Effector memory CD4-positive, alpha-beta T cell (primary cell): ENCODE measurements around the gene ARF3.

Source experiments
- DNase-seq, 3 donors: peaks; one replicate each; pipeline ENCODE4 v3.0.0-alpha.2; 2020
- H3K27ac ChIP-seq: 2 replicates; pipeline ENCODE4 v1.7.0; 2013; ENCODE audit warnings: mild to moderate bottlenecking, low read length, moderate library complexity; ENCODE audit not compliant: insufficient read depth, poor library complexity, severe bottlenecking
- H3K27me3 ChIP-seq: replicated peaks from 2 replicates; pipeline ENCODE4 v1.7.0; 2013; ENCODE audit warnings: mild to moderate bottlenecking, low read length; ENCODE audit not compliant: insufficient read depth, control insufficient read depth, poor library complexity, severe bottlenecking
- H3K36me3 ChIP-seq: 2 replicates; pipeline ENCODE4 v1.7.0; 2013; ENCODE audit warnings: mild to moderate bottlenecking, low read length, moderate library complexity; ENCODE audit not compliant: control insufficient read depth, insufficient read depth
- H3K4me1 ChIP-seq: 2 replicates; pipeline ENCODE4 v1.7.0; 2013; ENCODE audit warnings: low read length, mild to moderate bottlenecking; ENCODE audit not compliant: control insufficient read depth, insufficient read depth, poor library complexity, severe bottlenecking
- H3K4me3 ChIP-seq: 2 replicates; pipeline ENCODE4 v1.7.0; 2013; ENCODE audit warnings: low read length, low read depth, mild to moderate bottlenecking; ENCODE audit not compliant: insufficient read depth, poor library complexity, severe bottlenecking
- H3K9me3 ChIP-seq: 2 replicates; pipeline ENCODE4 v1.7.0; 2013; ENCODE audit warnings: mild to moderate bottlenecking, low read length, moderate library complexity; ENCODE audit not compliant: control insufficient read depth
- total RNA-seq, 3 donors: gene quantifications; one replicate each; lab custom pipeline; 2026; lab: John Stamatoyannopoulos, UW

The ARF3 gene
- 48.1 to 60.0 (median 50.5) reads per million in 3 donors for total RNA-seq

DNA sequence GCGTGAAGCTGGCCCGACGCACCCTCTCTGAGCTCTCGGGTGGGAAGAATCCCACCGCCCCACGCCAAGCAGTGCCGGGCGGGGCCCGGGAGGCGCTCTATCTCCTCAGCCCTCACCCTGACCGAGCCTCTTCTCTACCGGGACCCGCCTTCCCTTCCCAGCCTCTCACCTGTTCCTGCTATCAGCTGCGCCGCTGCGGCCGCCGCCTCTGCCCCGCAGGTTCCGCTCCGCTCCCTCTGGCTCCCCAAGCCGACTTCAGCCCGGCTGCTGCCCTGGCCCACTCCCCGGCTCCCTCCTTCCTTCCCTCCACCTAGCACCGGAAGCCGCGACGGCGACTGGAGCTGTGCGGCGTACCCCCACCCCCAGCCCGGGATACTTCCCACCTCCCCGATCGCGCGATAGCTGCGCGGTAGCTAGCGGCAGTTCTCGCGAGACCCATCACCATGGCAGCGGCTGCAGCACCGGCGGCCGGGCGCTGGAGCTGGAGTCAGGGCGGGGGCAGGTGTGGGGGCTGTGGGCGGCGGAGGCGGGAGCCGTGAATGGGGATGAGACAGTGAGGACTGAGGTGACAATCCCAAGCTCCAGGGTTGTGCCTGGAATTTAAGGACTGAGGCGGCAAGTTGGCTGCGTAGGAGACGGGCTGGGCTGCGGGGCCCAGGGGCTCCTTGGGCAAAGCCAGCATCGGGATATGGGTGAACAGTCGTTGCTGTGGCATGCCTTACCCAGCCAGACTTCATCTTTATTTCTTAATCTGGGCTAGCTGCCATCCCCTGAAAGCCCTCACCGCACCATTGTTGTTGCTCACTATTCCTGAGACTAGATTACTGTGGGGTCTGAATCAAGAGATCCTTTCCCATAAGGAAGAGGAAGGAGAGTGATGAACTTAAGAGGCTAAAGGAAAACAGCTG lies at the start of gene ARF3:
Gene ARF3, minus strand, starts transcription at position 347 of the 908 bp plus-strand sequence. CDS start 16,392 bp downstream, outside the sequence.
- Histone ChIP-seq H3K27ac (peak within 1 kb of the TSS; percentile 73), H3K4me1 (peaks cover 22% of the 10 kb centered on the region), H3K36me3 (peaks cover 4% of the 10 kb centered on the region), H3K27me3 (no peaks in the 10 kb centered on the region), H3K4me3 (peak within 1 kb of the TSS; percentile 91), H3K9me3 (no peaks in the 10 kb centered on the region)
- DNase-seq, result peak; percentile 85 to 91 (median 89)

DNA sequence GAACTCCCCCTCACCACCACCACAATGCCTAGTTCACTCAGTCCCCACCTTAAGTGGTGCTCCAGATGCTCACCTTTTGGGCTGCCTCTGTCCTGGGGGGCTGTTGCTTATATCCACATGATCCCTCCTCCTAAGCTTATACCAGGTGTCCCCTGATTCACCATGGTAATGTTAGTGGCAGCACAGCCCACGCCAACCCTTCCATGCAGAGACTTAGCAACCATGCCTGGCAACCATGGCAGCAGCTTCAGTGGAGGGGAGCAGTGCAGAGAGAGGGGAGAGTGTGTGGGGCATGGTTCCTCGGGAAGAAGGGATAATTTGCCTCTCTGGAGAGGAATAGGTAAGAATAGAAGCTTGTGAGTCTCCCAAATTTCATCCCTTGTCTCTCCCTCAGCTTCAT lies 43.1 kb upstream of the ARF3 start:
- no peak overlapping the region for H3K27ac ChIP-seq
- DNase-seq, result no peak
- H3K4me3 ChIP-seq, result no peak overlapping the region
- no peaks in the 10 kb centered on the region for H3K9me3 ChIP-seq
- H3K36me3 ChIP-seq, result peaks cover 34% of the 10 kb centered on the region
- H3K4me1 ChIP-seq, result peaks cover 41% of the 10 kb centered on the region
- peaks cover 24% of the 10 kb centered on the region for H3K27me3 ChIP-seq

DNA sequence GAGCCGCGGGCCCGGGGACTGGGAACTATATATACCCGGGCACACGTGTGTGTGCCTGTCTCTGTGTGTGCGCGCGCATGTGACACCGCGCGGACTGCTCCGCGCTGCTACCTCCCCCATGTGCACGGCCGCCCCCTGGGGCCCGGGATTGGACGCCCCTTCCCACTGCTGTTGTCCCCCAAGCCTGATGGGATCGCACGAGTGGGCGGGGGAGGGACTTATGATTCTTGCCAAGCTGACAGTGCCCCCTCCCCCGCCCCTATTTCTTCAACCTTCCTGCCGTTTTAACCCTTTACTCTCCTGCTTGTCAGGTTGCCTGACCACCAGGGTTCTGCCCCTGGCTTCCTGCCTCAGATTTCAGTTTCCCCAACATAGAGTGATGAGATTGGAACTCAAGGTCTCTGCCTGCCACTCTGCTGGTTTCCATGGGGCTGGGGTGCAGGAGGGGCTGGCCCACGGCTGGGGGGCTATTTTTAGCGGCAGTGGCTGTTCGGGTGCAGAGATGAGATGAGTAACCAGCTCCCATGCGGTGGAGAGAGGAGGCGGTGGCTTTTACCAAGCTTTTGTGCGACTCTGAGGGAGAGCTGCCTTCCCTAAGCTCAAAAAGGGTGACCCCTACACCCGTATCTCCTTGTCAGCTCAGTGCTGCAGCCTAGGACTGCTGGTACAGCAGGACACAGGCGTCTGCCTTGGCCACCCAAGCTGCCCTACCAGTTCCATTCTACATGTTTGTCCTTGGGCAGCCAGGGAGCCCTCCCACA lies 42.3 kb upstream of the ARF3 start, which contains the start of gene DDN:
Gene DDN, minus strand, starts transcription at position 5 of the 761 bp plus-strand sequence. CDS start 88 bp downstream, outside the sequence.
- peak in 2 of 3 donors; percentile 19 to 22 for DNase-seq
- Histone ChIP-seq H3K9me3 (no peaks in the 10 kb centered on the region), H3K27me3 (peaks cover 31% of the 10 kb centered on the region), H3K36me3 (peaks cover 27% of the 10 kb centered on the region), H3K4me3 (peak within 1 kb of the TSS; percentile 59), H3K4me1 (peaks cover 46% of the 10 kb centered on the region), H3K27ac (no peak within 1 kb of the TSS)

DNA sequence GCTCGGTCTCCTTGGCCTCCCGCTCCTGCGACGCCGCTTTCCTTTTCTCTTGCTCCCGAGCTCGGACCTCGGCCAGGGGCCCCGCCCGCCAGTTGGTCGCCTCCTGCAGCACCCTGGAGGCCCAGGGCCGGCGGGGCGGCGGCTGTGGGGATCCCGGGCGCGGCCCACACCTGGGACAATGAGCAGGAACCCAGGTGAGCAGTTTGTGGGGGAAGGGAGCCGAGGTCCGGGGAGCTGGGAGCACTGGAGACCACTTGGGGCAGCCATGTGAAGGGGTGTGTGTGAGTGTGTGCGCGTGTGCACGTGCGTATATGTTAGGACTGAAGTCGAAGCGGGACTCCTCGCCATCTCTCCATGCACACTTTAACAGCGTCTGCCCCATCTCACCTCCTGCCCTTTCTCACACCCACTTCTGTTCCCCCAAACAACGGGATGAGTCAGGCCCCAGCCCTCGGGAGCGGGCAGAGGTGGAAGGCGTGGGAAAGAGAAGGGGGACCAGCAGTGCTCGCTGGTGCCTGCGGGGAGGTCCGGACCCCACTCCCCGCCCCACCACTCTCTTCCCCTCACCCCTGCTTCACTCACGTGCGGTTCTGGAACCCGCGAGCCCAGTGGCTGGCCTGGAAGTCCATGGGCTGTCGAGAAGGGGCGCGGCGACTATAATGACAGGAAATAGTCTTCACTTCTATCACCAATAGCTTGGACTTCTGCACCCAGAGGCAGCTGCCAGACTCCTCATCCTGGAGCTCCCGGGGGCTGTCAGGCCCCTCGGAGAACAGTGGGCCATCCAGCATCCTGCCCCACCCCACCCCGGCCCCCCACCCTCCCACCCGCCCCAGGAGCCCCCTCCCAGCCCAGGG lies 41.4 kb upstream of the ARF3 start:
- H3K9me3 ChIP-seq, result no peaks in the 10 kb centered on the region
- peak overlapping the region; percentile 59 for H3K4me3 ChIP-seq
- peaks cover 46% of the 10 kb centered on the region for H3K4me1 ChIP-seq
- H3K27me3 ChIP-seq, result peaks cover 37% of the 10 kb centered on the region
- H3K27ac ChIP-seq, result no peak overlapping the region
- DNase-seq, result no peak
- peaks cover 18% of the 10 kb centered on the region for H3K36me3 ChIP-seq

DNA sequence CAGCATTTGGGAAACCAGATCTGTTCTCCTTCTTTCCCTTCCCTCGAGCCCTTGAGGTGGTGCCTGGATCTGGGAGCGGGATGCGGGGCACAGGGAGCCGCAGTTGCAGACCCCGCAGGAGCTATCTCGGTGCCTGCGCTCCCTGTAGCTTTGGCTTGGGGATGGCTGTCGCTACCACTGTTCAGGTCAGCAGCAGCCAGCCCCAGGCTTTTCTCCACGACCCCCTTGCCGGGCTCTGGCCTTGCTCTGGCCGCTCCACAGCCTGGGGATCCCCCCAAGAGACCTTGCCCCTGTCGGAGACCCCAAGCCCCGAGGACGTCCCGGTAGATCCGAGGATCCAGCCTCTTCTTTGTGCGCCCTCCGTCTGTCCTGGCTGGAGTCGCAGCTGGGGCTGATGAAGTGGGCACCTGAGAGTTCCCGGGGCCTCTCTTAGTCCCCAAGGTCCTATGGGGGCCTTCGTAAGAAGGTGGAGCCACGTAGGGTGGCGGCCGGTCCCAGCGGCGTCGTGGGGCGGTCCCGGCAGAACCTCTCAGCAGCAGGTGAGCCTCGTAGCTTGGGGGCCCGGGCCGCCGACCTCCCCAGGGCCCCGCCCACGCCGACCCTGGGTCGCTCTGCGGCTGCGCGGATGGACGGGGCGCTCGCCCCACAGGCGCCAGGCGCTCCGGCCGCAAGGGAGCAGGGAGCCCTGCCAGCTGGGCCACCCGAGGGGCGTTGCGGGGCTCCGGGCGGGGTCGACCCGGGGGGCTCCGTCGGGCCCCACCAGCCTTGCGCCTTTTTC lies 40.6 kb upstream of the ARF3 start:
- Histone ChIP-seq H3K27ac (no peak overlapping the region), H3K27me3 (peaks cover 37% of the 10 kb centered on the region), H3K4me1 (peaks cover 46% of the 10 kb centered on the region), H3K4me3 (peak overlapping the region; percentile 59), H3K9me3 (no peaks in the 10 kb centered on the region), H3K36me3 (peaks cover 10% of the 10 kb centered on the region)
- DNase-seq, result peak in 1 of 3 donors; percentile 31

DNA sequence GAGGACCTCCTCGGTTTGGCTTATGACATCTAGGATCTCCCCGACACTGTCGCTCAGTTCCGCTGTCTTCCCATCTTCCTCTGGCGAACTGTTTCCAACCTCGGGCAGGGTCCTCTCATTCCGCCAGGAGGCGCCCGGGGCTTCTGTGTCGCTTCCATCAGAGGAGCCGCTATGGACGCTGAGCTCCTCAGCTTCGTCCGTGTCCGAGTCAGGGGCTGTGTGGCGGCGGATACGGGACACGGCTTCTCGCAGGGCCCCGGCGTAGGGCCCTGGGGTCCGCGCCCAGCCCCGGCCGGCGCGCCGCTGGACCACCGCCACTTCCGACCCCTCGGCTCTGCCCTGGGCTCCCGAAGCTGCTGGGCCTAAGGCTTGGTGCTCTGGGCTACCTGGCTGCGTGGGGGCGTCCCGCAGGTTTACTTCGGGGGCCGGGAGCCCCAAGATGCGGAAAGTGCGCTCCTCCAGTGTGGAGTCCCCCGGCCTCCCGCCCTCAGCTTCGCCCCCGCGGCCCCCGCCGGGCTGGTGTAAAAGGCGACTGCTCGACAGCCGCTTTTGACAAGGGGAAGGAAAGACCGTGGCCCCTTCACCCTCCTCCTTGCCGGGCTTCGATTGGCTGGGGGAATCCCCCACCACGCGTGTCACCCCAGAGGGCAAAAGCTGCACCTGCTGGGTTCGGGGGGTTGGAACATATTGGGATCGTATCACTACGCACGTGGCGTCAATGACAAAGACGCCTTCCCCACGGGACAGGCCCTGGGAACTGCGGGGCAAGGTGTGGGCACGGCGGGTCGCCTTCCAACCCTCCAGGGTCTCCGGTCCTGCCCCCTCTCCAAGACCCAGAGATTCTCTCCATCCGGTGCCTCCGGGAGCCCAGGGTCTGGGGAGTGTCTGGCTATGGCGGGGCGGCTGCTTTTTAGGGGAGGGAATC lies 39.8 kb upstream of the ARF3 start:
- Histone ChIP-seq H3K9me3 (no peaks in the 10 kb centered on the region), H3K4me3 (peak overlapping the region; percentile 59), H3K27ac (no peak overlapping the region), H3K27me3 (peaks cover 37% of the 10 kb centered on the region), H3K36me3 (peaks cover 2% of the 10 kb centered on the region), H3K4me1 (peaks cover 46% of the 10 kb centered on the region)
- peak; percentile 55 to 59 (median 59) for DNase-seq

DNA sequence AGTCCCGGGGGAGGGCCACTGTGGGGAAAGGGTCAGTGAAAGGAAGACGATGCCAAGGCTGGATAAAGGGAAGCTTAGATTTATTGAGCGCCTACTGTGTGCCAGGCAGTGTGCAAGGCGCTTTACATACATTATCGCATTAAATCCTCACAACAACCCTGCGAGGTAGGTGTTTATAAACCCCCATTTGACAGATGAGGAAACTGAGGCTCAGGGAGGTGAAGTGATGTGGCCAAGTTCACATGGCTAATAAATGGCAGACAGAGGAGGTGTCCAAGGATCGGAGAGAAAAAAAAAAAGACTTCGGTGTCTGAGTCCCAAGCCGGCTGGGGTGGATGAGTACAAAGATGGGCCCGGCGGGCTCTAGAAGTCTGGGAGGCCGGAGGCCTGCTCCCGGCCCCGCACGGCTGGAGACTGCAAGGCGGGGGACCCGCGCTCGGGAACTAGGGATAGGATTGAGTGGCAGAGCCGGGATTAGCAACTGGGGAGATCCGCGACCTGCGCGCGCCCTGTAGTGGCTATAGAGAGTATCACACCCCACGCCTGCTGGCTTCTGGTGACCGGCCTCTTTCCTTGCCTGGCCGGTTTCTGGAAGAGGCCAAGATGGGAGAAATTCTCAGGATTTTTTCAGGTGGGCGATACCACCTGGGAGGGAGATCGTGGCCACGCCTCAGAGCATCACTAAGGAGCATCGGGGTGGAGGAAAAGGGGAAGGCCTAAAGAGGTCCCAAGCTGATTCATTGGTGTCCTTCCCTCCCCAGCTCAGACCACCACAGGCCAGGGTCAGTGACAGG lies 38.0 kb upstream of the ARF3 start:
- Histone ChIP-seq H3K27ac (no peak overlapping the region), H3K36me3 (no peaks in the 10 kb centered on the region), H3K27me3 (peaks cover 37% of the 10 kb centered on the region), H3K4me1 (peaks cover 46% of the 10 kb centered on the region), H3K9me3 (no peaks in the 10 kb centered on the region), H3K4me3 (no peak overlapping the region)
- DNase-seq, result peak in 2 of 3 donors; percentile 25 to 29
